GM19035 (cell line): ENCODE results near the gene SYCE1L.

ENCODE experiments used
- ATAC-seq: cut with Tn5 transposase; IDR thresholded peaks from one replicate; pipeline ENCODE4 v1.9.1; 2021; ENCODE audit not compliant: unreplicated experiment

Gene SYCE1L

GRCh38 chr16:77195411-77195810 is 3.8 kb upstream of the SYCE1L start:
- ATAC-seq = no peak

GRCh38 chr16:77197747-77198146 is 1.5 kb upstream of the SYCE1L start:
- no peak for ATAC-seq

GRCh38 chr16:77206533-77206932 is 7.3 kb downstream of the SYCE1L start:
- ATAC-seq = no peak

- ATAC-seq = no peak
These were observed 7.8 kb downstream of the SYCE1L start for GRCh38 chr16:77207030-77207429.

- no peak for ATAC-seq
These were observed 9.2 kb downstream of the SYCE1L start for GRCh38 chr16:77208382-77208781.

GRCh38 chr16:77211880-77212740 is 12.9 kb downstream of the SYCE1L start:
- ATAC-seq = peak; percentile 63

- ATAC-seq = peak; percentile 81
These were observed 13.7 kb downstream of the SYCE1L start for GRCh38 chr16:77212741-77213541.

- no peak for ATAC-seq
These were observed 14.4 kb downstream of the SYCE1L start for GRCh38 chr16:77213542-77214106.

- no peak for ATAC-seq
These were observed 15.4 kb downstream of the SYCE1L start for GRCh38 chr16:77214411-77215138.

- no peak for ATAC-seq
These were observed 20.2 kb downstream of the SYCE1L start for GRCh38 chr16:77219437-77219836.

- peak; percentile 80 for ATAC-seq
These were observed 21.2 kb downstream of the SYCE1L start for GRCh38 chr16:77220427-77220826.

GRCh38 chr16:77221482-77221881 is 22.3 kb downstream of the SYCE1L start:
- no peak for ATAC-seq

GRCh38 chr16:77223184-77223583 is 24.0 kb downstream of the SYCE1L start:
- no peak for ATAC-seq

- no peak for ATAC-seq
These were observed 26.0 kb downstream of the SYCE1L start for GRCh38 chr16:77225182-77225581.

- ATAC-seq = peak; percentile 74
These were observed 28.5 kb downstream of the SYCE1L start for GRCh38 chr16:77227745-77228144.

- ATAC-seq = no peak
These were observed 31.8 kb downstream of the SYCE1L start for GRCh38 chr16:77231047-77231446.

GRCh38 chr16:77233799-77234519 is 34.8 kb downstream of the SYCE1L start:
- ATAC-seq = no peak

GRCh38 chr16:77234611-77235010 is 35.4 kb downstream of the SYCE1L start:
- ATAC-seq = no peak

- peak; percentile 99 for ATAC-seq
These were observed 36.9 kb downstream of the SYCE1L start for GRCh38 chr16:77236063-77236511.

GRCh38 chr16:77238593-77238992 is 39.4 kb downstream of the SYCE1L start:
- ATAC-seq = no peak
